HepG2 (cell line): Measurements from ENCODE around the gene HSD17B8. TPM values are rescaled to one million over a fixed set of nuclear protein-coding genes. Genes with fewer than 3 reads are reported as not detected.

Experiments used
- GFI1 ChIP-seq: sonication (generic); formaldehyde crosslinking; IDR thresholded peaks from 2 replicates; pipeline ENCODE4 v1.5.0; 2020; ENCODE audit warnings: missing genetic modification reagents, mild to moderate bottlenecking, borderline replicate concordance
- HDAC2 ChIP-seq: sonication (generic); formaldehyde crosslinking; IDR thresholded peaks from 2 replicates; pipeline ENCODE4 v1.4.0; 2020; ENCODE audit warnings: missing genetic modification reagents
- HNRNPLL ChIP-seq: fragments of 200-400 bp; formaldehyde crosslinking; IDR thresholded peaks from 2 replicates; pipeline ENCODE4 v1.6.1; 2017; ENCODE audit warnings: mild to moderate bottlenecking, low read depth, low read length; ENCODE audit not compliant: poor library complexity, severe bottlenecking
- IKZF4 ChIP-seq: sonication (generic); formaldehyde crosslinking; IDR thresholded peaks from 2 replicates; pipeline ENCODE4 v1.5.1; 2020; ENCODE audit warnings: borderline replicate concordance, mild to moderate bottlenecking, low read depth, missing genetic modification reagents; ENCODE audit errors: not compliant biosample characterization
- ISX ChIP-seq: sonication (generic); formaldehyde crosslinking; conservative IDR thresholded peaks from 2 replicates; pipeline ENCODE4 v1.5.0; 2020; ENCODE audit warnings: missing genetic modification reagents
- MTF2 ChIP-seq: sonication (generic); formaldehyde crosslinking; IDR thresholded peaks from 2 replicates; pipeline ENCODE4 v1.5.0; 2020; ENCODE audit warnings: missing genetic modification reagents, borderline replicate concordance
- NCOA2 ChIP-seq: sonication (generic); formaldehyde crosslinking; IDR thresholded peaks from 2 replicates; pipeline ENCODE4 v1.8.0; 2022; ENCODE audit warnings: inconsistent platforms
- PTBP1 ChIP-seq: fragments of 200-400 bp; formaldehyde crosslinking; IDR thresholded peaks from 2 replicates; pipeline ENCODE4 v1.6.1; 2018; ENCODE audit warnings: low read length, low read depth; ENCODE audit not compliant: poor library complexity, severe bottlenecking
- RARA ChIP-seq: IDR thresholded peaks from 2 replicates; pipeline ENCODE4 v1.6.1; 2016; ENCODE audit warnings: missing genetic modification reagents, missing compliant biosample characterization
- RFX1 ChIP-seq: fragments of 450-650 bp; IDR thresholded peaks from 2 replicates; pipeline ENCODE4 v1.6.1; 2017
- SMC3 ChIP-seq: IDR thresholded peaks from 2 replicates; pipeline ENCODE4 v1.6.1; 2011; ENCODE audit warnings: low read length, improper control_type of control experiment
- YY1 ChIP-seq: IDR thresholded peaks from 2 replicates; pipeline ENCODE4 v1.6.1; 2011; ENCODE audit warnings: low read length, low read depth, moderate library complexity, mild to moderate bottlenecking; ENCODE audit not compliant: insufficient read depth, insufficient replicate concordance
- ZBTB1 ChIP-seq: sonication (generic); formaldehyde crosslinking; IDR thresholded peaks from 2 replicates; pipeline ENCODE4 v1.4.0; 2020; ENCODE audit warnings: missing genetic modification reagents, borderline replicate concordance
- ZNF101 ChIP-seq: sonication (generic); formaldehyde crosslinking; IDR thresholded peaks from 2 replicates; pipeline ENCODE4 v1.4.0; 2020; ENCODE audit warnings: mild to moderate bottlenecking, low read depth, missing genetic modification reagents, borderline replicate concordance
- ZNF12 ChIP-seq: sonication (generic); formaldehyde crosslinking; IDR thresholded peaks from 2 replicates; pipeline ENCODE4 v1.5.0; 2020; ENCODE audit warnings: missing genetic modification reagents
- ZNF260 ChIP-seq: sonication (generic); formaldehyde crosslinking; IDR thresholded peaks from 2 replicates; pipeline ENCODE4 v1.4.0; 2020; ENCODE audit warnings: missing genetic modification reagents, low read depth, mild to moderate bottlenecking, borderline replicate concordance
- ZNF557 ChIP-seq: sonication (generic); formaldehyde crosslinking; IDR thresholded peaks from 2 replicates; pipeline ENCODE4 v1.4.0; 2020; ENCODE audit warnings: missing genetic modification reagents
- ZNF615 ChIP-seq: sonication (generic); formaldehyde crosslinking; IDR thresholded peaks from 2 replicates; pipeline ENCODE4 v1.5.0; 2020; ENCODE audit warnings: mild to moderate bottlenecking, missing genetic modification reagents, borderline replicate concordance
- ZNF616 ChIP-seq: sonication (generic); formaldehyde crosslinking; IDR thresholded peaks from 2 replicates; pipeline ENCODE4 v1.5.0; 2020; ENCODE audit warnings: low read depth, mild to moderate bottlenecking, missing genetic modification reagents
- ZNF644 ChIP-seq: IDR thresholded peaks from 2 replicates; pipeline ENCODE4 v1.6.1; 2016; ENCODE audit warnings: low read depth
- polyA plus RNA-seq, 8 experiments: library from polyadenylated mRNA; depleted of rRNA in 3 of 8; stranded (reverse) in 7 of 8; unstranded in 1 of 8; fragments of >200 nt; fragmentation: Illumina TruSeq in 4 of 8; extraction: Trizol in 4 of 8; gene quantifications; 2 replicates each; pipeline versions ENCODE4 v1.2.1 to v1.2.3, GENCODE V29; 2011 to 2016; ENCODE audit warnings: low read depth in 4 of 8, missing spikeins in 1 of 8, mixed read lengths in 1 of 8; ENCODE audit not compliant: insufficient read depth in 1 of 8
- total RNA-seq, 5 experiments: library from RNA; depleted of rRNA; stranded (reverse); fragments of >200 nt; fragmentation: Illumina TruSeq; extraction: Trizol; gene quantifications; 2 replicates each; pipeline ENCODE4 v1.2.3, GENCODE V29; 2016; ENCODE audit warnings: low read depth in 1 of 5
- TF ChIP-seq, protein P1 (sequence below): sonication (generic); formaldehyde crosslinking; IDR thresholded peaks from 2 replicates; pipeline ENCODE4 v1.4.0; 2020; ENCODE audit warnings: mild to moderate bottlenecking, missing genetic modification reagents
- TF ChIP-seq, protein P2 (sequence below): sonication (generic); formaldehyde crosslinking; IDR thresholded peaks from 2 replicates; pipeline ENCODE4 v1.5.0; 2020; ENCODE audit warnings: missing genetic modification reagents
- TF ChIP-seq, protein P3 (sequence below), 2 experiments: IDR thresholded peaks; 2 replicates each; pipeline ENCODE4 v1.6.1; 2011 to 2012; ENCODE audit warnings: low read length in 2 of 2, borderline replicate concordance in 1 of 2, low read depth in 1 of 2, mild to moderate bottlenecking in 1 of 2, moderate library complexity in 1 of 2

HSD17B8 gene
- total and polyA plus RNA-seq, 2 of the 13 experiments (the other 11 are each of a cell fraction or from before 2014, with no cell fraction given), result 12.6 to 20.1 TPM

DNA sequence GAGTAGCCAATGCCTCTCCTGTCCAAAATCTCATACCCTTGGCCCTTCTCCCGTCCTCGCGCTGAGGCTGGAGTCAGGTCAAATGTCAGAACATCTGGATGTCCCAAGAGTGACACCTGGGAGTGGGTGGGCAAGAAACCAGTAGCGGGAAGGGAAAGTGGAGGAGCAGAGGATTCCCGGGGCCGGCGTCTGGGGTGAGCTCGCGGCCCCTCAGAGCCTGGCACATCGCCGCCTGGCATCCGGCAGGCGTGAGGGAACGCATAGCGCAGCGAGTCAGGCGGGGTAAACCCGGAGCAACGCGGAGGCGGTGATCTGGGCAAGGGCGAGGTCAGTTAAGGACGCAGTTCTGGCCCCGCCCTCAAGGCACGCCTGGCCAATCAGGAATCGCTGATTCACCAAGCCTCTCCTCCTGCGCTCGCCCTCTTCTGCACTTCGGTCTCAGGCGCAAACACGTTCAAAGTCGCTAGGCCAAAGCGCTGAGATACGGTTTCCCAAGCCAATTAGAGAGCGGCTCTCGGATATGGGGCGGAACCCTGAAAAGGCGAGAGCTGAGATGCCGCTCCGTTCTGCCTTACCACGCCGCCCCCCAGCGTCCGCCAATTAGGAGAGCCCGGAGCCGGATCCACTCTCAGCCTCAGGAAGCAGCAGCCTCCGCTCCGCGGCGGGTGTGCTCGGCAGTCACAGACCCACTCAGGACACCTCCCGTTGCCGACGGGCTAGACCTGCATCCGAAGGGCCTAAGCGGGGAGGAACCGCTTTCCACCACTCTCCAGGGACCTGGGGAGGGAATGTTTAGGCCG is 44.7 kb downstream of the HSD17B8 start (continued):
- TF ChIP-seq ZNF12 (CRISPR knock-in tag), result no peak; the same call in 1 of the 2 replicates
- no peak; the same call in 1 of the 2 replicates for TF ChIP-seq ISX
- TF ChIP-seq RFX1, result no peak
- TF ChIP-seq GFI1 (CRISPR knock-in tag), result no peak; the same call in 1 of the 2 replicates
- TF ChIP-seq YY1, result no peak
- no peak for TF ChIP-seq ZNF260 (CRISPR knock-in tag)
- no peak for TF ChIP-seq SMC3
- TF ChIP-seq ZNF101 (CRISPR knock-in tag), result no peak; the same call in 1 of the 2 replicates
- TF ChIP-seq, protein P1, sequence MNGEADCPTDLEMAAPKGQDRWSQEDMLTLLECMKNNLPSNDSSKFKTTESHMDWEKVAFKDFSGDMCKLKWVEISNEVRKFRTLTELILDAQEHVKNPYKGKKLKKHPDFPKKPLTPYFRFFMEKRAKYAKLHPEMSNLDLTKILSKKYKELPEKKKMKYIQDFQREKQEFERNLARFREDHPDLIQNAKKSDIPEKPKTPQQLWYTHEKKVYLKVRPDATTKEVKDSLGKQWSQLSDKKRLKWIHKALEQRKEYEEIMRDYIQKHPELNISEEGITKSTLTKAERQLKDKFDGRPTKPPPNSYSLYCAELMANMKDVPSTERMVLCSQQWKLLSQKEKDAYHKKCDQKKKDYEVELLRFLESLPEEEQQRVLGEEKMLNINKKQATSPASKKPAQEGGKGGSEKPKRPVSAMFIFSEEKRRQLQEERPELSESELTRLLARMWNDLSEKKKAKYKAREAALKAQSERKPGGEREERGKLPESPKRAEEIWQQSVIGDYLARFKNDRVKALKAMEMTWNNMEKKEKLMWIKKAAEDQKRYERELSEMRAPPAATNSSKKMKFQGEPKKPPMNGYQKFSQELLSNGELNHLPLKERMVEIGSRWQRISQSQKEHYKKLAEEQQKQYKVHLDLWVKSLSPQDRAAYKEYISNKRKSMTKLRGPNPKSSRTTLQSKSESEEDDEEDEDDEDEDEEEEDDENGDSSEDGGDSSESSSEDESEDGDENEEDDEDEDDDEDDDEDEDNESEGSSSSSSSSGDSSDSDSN (CRISPR knock-in tag), result peak; percentile 67
- peak; percentile 65 for TF ChIP-seq RARA (CRISPR knock-in tag)
- TF ChIP-seq, protein P2, sequence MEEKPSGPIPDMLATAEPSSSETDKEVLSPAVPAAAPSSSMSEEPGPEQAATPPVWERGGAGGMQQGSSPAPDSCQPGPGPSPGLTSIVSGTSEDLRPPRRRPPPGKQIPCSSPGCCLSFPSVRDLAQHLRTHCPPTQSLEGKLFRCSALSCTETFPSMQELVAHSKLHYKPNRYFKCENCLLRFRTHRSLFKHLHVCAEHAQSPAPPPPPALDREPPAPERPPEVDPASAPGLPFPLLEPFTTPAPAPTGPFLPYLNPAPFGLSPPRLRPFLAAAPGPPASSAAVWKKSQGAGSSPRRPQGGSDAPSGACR (CRISPR knock-in tag), result peak; percentile 60; the same call in 1 of the 2 replicates
- TF ChIP-seq ZNF557 (CRISPR knock-in tag), result no peak
- TF ChIP-seq PTBP1, result peak; percentile 57
- no peak for TF ChIP-seq ZNF644 (CRISPR knock-in tag)
- TF ChIP-seq NCOA2 (CRISPR knock-in tag), result peak; percentile 45
- 0 out of 2 replicates have a peak, but pooled peaks have one; percentile 32 for TF ChIP-seq MTF2
- TF ChIP-seq ZNF615, result no peak
- peak; percentile 89 for TF ChIP-seq HNRNPLL
- peak; percentile 46; the same call in 1 of the 2 replicates for TF ChIP-seq HDAC2 (CRISPR knock-in tag)
- no peak for TF ChIP-seq ZBTB1 (CRISPR knock-in tag)
- TF ChIP-seq IKZF4 (CRISPR knock-in tag), result no peak
- TF ChIP-seq, protein P3, sequence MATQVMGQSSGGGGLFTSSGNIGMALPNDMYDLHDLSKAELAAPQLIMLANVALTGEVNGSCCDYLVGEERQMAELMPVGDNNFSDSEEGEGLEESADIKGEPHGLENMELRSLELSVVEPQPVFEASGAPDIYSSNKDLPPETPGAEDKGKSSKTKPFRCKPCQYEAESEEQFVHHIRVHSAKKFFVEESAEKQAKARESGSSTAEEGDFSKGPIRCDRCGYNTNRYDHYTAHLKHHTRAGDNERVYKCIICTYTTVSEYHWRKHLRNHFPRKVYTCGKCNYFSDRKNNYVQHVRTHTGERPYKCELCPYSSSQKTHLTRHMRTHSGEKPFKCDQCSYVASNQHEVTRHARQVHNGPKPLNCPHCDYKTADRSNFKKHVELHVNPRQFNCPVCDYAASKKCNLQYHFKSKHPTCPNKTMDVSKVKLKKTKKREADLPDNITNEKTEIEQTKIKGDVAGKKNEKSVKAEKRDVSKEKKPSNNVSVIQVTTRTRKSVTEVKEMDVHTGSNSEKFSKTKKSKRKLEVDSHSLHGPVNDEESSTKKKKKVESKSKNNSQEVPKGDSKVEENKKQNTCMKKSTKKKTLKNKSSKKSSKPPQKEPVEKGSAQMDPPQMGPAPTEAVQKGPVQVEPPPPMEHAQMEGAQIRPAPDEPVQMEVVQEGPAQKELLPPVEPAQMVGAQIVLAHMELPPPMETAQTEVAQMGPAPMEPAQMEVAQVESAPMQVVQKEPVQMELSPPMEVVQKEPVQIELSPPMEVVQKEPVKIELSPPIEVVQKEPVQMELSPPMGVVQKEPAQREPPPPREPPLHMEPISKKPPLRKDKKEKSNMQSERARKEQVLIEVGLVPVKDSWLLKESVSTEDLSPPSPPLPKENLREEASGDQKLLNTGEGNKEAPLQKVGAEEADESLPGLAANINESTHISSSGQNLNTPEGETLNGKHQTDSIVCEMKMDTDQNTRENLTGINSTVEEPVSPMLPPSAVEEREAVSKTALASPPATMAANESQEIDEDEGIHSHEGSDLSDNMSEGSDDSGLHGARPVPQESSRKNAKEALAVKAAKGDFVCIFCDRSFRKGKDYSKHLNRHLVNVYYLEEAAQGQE (IDR thresholded peaks at IDR 0.05; ENCODE audit: borderline replicate concordance in 1 of 2, low read depth in 1 of 2, low read length in 2 of 2), result 0 out of 4 replicates have a peak, but pooled peaks of 1 of the 2 experiments have one; percentile 11
- TF ChIP-seq ZNF616 (CRISPR knock-in tag), result peak; percentile 31; the same call in 1 of the 2 replicates
